ENCODE data around the gene MRPL58. TPM values are rescaled to one million over a fixed set of nuclear protein-coding genes. Genes with fewer than 3 reads are reported as not detected.
A peak's percentile ranks its signal among the peaks of the same experiment; 100 is the strongest.
"Not testable (repeated sequence)": the region's sequence is repeated elsewhere in the genome, so short reads cannot be mapped to it uniquely, and the experiment has no call there.

Gene MRPL58
- total and polyA plus RNA-seq, 2 experiments from 2014 or later: 29.8 to 39.3 TPM

DNA sequence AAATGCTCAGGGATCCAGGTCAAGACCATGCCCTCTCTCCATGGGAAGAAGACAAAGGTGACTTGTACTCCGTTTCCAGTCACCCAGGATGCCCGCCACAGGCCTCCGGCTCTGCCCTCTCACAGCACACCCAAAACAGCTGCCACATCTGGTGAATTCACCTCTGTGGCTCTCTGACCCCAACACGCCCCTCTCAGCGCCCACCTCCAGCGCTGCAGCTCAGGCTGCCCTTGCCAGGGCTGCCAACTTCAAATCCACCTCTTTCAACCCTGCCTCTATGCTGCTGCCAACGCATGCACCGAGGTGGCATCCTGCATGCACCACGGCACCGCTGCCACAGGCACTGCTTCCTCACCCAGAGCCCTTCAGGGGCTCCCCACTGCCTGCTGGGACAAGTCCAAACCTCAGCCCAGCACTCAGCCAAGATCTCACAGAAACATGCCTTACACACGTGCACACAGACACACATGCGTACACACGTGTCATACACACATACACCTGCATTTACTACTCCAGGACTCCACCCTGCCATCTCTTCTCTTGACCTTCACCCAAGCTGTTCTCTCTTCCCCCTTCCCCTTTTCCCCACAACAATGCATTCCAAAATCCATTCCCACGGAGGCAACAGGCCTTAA lies 47.4 kb upstream of the MRPL58 start:
- TF ChIP-seq CTCF (IDR thresholded peaks at IDR 0.05; ENCODE audit: poor library complexity) (no peak), EZH2phosphoT487 (IDR thresholded peaks at IDR 0.05; ENCODE audit: low read depth, severe bottlenecking, unreplicated experiment) (no peak), EZH2 (IDR thresholded peaks at IDR 0.05; ENCODE audit: borderline replicate concordance) (no peak)
- 92% methylated on average over 14 of the region's 14 CpGs for WGBS (ENCODE audit: low lambda C conversion rate, missing lambda C conversion rate)

GRCh38 chr17:74968361-74968780 lies 44.1 kb upstream of the MRPL58 start:
- H3K27me3 ChIP-seq: peaks cover 5% of the 10 kb centered on the region
- H3K36me3 ChIP-seq (replicated peaks; ENCODE audit: insufficient read depth, low read depth): no peaks in the 10 kb centered on the region
- no peaks in the 10 kb centered on the region for H3K9me3 ChIP-seq (ENCODE audit: low read depth)
- peak overlapping the region; percentile 25 for H3K4me2 ChIP-seq
- H3K4me3 ChIP-seq: no peak overlapping the region
- DNase-seq (ENCODE audit: low spot score): no peak
- peaks cover 21% of the 10 kb centered on the region for H3K79me2 ChIP-seq
- H4K20me1 ChIP-seq (ENCODE audit: insufficient read depth, poor library complexity, severe bottlenecking): no peaks in the 10 kb centered on the region
- H2AFZ ChIP-seq: no peak overlapping the region
- WGBS (ENCODE audit: low lambda C conversion rate, missing lambda C conversion rate): 67% methylated on average over 5 of the region's 5 CpGs
- TF ChIP-seq CTCF (IDR thresholded peaks at IDR 0.05; ENCODE audit: poor library complexity) (no peak), EZH2phosphoT487 (IDR thresholded peaks at IDR 0.05; ENCODE audit: low read depth, severe bottlenecking, unreplicated experiment) (no peak)
- no peaks in the 10 kb centered on the region for H3K9me2 ChIP-seq (replicated peaks; ENCODE audit: insufficient read depth)
- no peak overlapping the region for H3K27ac ChIP-seq
- peaks cover 25% of the 10 kb centered on the region for H3K4me1 ChIP-seq (ENCODE audit: insufficient read depth)

More for the DNA sequence above, 47.4 kb upstream of the MRPL58 start:
- no peak for DNase-seq (ENCODE audit: low spot score)
- Histone ChIP-seq H3K79me2 (peaks cover 7% of the 10 kb centered on the region), H3K4me2 (no peak overlapping the region), H3K9me3 (ENCODE audit: low read depth) (no peaks in the 10 kb centered on the region), H3K9me2 (replicated peaks; ENCODE audit: insufficient read depth) (no peaks in the 10 kb centered on the region), H2AFZ (no peak overlapping the region), H3K36me3 (replicated peaks; ENCODE audit: insufficient read depth, low read depth) (no peaks in the 10 kb centered on the region), H3K4me3 (no peak overlapping the region), H3K4me1 (ENCODE audit: insufficient read depth) (peaks cover 8% of the 10 kb centered on the region), H4K20me1 (ENCODE audit: insufficient read depth, poor library complexity, severe bottlenecking) (no peaks in the 10 kb centered on the region), H3K27ac (no peak overlapping the region), H3K27me3 (no peaks in the 10 kb centered on the region)

DNA sequence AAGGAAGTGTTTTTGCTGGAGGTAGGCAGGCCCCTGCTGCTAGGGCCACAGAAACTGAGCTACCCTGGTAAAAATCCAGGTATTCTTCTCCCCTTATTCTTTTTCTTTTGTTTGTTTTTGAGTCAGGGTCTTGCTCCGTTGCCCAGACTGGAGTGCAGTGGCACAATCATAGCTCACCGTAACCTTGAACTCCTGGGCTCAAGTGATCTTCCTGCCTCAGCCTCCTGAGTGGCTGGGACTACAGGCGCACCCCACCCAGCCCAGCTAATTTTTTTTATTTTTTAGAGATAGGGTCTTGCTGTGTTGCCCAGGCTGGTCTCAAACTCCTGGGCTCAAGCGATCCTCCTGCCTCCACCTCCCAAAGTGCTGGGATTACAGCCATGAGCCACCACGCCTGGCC lies 43.0 kb upstream of the MRPL58 start:
- not testable (repeated sequence) for H3K9me2 ChIP-seq (replicated peaks; ENCODE audit: insufficient read depth); H2AFZ ChIP-seq; DNase-seq (ENCODE audit: low spot score); H3K4me3 ChIP-seq; H3K36me3 ChIP-seq (replicated peaks; ENCODE audit: insufficient read depth, low read depth); H3K9me3 ChIP-seq (ENCODE audit: low read depth); H3K27me3 ChIP-seq; H3K4me2 ChIP-seq; H3K27ac ChIP-seq; H4K20me1 ChIP-seq (ENCODE audit: insufficient read depth, poor library complexity, severe bottlenecking)
- Histone ChIP-seq H3K79me2 (peaks cover 21% of the 10 kb centered on the region), H3K4me1 (ENCODE audit: insufficient read depth) (peaks cover 25% of the 10 kb centered on the region)
- 98% methylated on average over 5 of the region's 5 CpGs for WGBS (ENCODE audit: low lambda C conversion rate, missing lambda C conversion rate)

DNA sequence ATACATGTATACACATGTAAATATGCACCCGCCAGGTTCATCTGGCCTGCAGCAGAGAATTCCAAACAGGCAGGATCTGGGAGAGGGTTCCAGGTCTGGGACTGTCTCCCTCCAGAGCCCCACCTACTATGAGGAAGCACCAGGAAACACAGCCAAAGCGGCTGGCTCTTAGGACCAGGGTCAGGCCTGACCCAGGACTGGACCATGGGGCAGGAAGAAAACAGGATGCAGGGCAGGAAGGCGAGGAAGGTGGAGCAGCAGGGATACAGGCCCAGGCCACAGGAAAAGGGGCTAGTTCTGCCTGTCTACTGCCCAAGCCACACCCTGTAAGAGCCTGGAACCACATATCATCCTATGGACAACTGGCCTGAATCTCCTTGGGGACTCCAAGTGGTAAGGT lies 42.1 kb upstream of the MRPL58 start:
- Histone ChIP-seq H3K4me1 (ENCODE audit: insufficient read depth) (peaks cover 25% of the 10 kb centered on the region), H3K79me2 (peaks cover 21% of the 10 kb centered on the region), H3K27me3 (peaks cover 11% of the 10 kb centered on the region), H3K27ac (no peak overlapping the region), H3K9me3 (ENCODE audit: low read depth) (no peaks in the 10 kb centered on the region), H2AFZ (no peak overlapping the region), H3K9me2 (replicated peaks; ENCODE audit: insufficient read depth) (no peaks in the 10 kb centered on the region), H4K20me1 (ENCODE audit: insufficient read depth, poor library complexity, severe bottlenecking) (no peaks in the 10 kb centered on the region), H3K4me2 (peak overlapping the region; percentile 99), H3K36me3 (replicated peaks; ENCODE audit: insufficient read depth, low read depth) (no peaks in the 10 kb centered on the region), H3K4me3 (no peak overlapping the region)
- no peak for DNase-seq (ENCODE audit: low spot score)
- WGBS (ENCODE audit: low lambda C conversion rate, missing lambda C conversion rate): 85% methylated on average over 3 of the region's 3 CpGs
- TF ChIP-seq EZH2 (IDR thresholded peaks at IDR 0.05; ENCODE audit: borderline replicate concordance) (no peak), EZH2phosphoT487 (IDR thresholded peaks at IDR 0.05; ENCODE audit: low read depth, severe bottlenecking, unreplicated experiment) (no peak), CTCF (IDR thresholded peaks at IDR 0.05; ENCODE audit: poor library complexity) (no peak)
